SH-SY5Y (cell line): ENCODE data around the gene DCBLD1.

Experiments
- GATA2 ChIP-seq: IDR thresholded peaks from 2 replicates; pipeline ENCODE4 v1.6.1; 2011; ENCODE audit warnings: mild to moderate bottlenecking, low read depth, low read length
- GATA3 ChIP-seq: IDR thresholded peaks from 2 replicates; pipeline ENCODE4 v1.6.1; 2011; ENCODE audit warnings: low read depth, mild to moderate bottlenecking, low read length, moderate library complexity

The DCBLD1 gene

GRCh38 chr6:117482240-117483003, at the start of gene DCBLD1:
DCBLD1 (plus strand) TSS chr6:117482674; CDS start chr6:117482782, 108 bp downstream.
- TF ChIP-seq GATA2 (no peak), GATA3 (no peak)

DNA sequence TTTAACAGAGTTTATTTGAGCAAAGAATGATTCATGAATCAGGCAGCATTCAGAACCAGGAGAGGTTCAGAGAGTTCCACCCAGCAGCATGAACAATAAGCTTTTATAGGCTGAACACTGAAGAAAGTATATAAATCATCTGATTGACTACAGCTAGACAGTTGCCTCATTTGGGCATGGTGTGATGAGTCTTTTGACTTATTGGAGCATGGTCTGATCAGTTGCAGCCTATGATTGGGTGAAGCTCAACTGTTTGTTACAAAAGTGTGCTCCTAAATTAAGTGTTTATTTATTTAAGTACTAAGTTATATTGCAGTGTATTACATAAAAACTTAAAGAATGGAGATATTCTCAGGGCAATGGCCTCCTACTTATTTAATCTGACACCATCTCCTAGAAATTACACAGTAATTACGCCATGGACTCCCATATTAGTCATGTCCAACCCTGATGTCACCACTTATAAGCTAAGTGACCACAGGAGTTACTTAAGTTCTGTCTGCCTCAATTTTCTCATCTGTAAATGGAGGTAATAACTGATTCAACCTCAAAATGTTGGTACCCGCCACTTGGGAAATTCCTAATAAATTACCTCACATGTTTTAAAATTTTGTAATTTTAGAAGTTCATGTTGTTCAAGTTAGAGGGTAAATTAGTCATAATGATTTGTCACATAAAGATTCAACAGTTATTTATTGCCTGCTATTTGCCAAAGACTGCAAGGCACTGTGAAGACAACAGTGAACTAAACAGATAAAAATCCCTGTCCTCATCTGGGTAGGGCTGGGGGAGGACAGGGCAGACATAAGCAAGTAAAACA, 41.6 kb upstream of the DCBLD1 start:
- TF ChIP-seq GATA3 (no peak), GATA2 (no peak)

DNA sequence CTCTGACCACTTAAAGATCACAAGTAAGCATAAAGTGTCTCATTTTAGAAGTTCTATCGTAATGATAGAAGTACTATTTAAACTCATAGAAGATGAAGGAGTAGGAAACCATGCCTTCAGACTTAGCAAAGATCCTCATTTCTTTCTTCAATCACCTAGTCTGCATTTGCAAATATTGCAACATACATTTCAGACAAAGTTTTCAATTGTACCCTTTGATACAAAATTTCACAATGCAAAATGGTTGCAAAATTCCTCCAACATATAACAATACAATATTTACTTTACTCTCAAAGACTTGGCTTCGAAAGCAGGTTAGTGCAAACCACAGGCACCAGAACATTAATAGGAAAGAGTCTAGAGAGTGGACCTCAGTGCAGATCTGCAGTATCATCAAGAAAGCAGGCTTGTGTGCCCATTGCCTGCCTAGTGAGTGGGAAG, 40.6 kb upstream of the DCBLD1 start:
- TF ChIP-seq GATA2 = no peak
- TF ChIP-seq GATA3 = no peak

DNA sequence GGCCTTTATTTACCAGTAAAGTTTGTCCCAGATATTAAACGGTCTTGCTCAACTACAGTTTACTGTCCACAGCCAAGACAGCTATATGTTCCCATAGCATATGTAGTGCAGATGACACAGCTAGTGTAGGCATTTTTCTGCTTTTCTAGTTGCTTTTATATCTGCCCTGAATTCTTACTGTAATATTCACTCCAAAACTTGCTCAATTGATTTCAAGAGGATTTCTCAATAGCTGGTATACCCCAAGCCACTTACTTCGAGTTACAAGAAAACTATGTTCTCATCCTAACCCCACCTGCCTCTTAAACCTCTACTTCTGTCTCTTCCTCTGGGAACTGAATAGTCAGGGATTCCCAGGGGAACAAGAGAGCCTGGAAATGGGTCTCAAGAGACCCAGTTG, 37.9 kb upstream of the DCBLD1 start:
- TF ChIP-seq GATA2 (no peak), GATA3 (no peak)

- TF ChIP-seq GATA3 (no peak), GATA2 (no peak)
Observed at GRCh38 chr6:117446861-117447260, 35.6 kb upstream of the DCBLD1 start.

DNA sequence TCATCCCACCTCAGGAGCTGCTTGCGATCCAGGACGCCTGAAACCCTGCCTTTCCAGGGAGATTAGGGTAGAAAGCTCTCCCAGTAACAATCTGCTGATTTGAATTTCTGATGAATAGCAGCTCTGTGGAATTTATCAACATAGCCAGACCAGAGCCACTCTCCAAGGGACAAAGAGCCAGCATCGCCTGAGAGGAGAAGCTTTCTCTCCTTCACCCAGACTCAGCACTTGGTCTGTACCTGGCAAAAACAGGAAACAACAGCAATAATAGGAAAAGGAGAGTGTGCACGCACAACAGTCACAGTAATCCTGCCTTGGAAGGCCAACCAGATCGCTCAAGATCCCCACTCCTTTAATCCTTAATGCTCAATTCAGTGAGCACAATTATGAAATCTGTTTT, 34.5 kb upstream of the DCBLD1 start:
- TF ChIP-seq GATA3 = no peak
- no peak for TF ChIP-seq GATA2

- TF ChIP-seq GATA2 = no peak
- no peak for TF ChIP-seq GATA3
Observed at GRCh38 chr6:117448732-117449485, 33.6 kb upstream of the DCBLD1 start.

DNA sequence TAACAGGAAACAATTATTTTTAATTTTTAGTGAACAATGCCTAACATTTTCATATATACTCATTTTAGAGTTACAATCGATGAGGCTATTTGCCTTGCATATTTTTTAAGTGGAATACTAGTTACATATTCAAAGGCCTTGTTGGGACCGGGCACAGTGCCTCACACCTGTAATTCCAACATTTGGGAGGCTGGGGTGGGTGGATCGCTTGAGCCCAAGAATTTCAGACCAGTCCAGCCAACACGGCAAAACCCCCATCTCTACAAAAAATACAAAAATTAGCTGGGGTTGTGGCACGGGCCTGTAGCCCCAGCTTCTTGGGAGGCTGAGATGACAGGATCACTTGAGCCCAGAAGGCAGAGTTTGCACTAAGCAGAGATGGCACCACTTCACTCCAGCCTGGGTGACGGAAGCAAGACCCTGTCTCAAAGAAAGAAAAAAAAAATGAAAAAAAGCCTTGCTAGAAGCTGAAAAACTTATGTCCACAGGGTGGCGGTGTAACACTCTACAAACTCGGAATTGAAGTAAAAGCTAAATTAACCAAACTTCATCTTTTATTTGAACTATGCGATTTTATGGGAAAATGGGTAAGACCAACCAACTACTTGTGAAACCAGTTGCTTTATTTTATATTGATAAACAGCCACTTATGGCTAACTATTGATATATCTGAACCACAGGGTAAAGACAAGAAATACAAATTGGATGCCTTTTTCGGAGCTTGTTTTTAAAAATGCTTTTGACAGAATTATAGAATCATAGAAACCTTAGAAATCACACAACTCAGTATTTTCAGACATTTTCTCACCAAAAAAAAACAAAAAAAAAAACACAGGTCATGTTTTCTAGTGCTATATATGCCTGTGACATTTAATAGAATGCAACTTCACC, 32.7 kb upstream of the DCBLD1 start:
- TF ChIP-seq GATA2 (no peak), GATA3 (no peak)

DNA sequence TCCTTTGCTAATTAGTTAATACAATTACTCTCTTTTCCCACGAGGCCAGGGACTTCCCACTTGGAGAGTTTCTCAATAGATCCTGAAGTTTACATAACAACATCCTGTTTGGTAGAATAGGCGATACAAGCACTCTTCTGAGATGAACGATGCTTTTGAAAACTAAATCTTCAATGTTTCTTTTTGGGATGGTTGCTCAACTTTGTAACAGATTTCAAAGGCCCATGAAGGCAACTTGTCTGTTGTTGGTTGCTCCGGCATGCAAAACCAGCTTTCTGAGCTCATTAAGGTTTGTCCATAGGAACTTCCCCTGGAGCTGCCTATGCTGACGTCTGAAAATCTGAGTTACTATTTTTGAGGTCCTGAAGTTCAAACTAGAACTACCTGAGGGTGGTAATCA, 30.8 kb upstream of the DCBLD1 start:
- TF ChIP-seq GATA3 = no peak
- no peak for TF ChIP-seq GATA2

DNA sequence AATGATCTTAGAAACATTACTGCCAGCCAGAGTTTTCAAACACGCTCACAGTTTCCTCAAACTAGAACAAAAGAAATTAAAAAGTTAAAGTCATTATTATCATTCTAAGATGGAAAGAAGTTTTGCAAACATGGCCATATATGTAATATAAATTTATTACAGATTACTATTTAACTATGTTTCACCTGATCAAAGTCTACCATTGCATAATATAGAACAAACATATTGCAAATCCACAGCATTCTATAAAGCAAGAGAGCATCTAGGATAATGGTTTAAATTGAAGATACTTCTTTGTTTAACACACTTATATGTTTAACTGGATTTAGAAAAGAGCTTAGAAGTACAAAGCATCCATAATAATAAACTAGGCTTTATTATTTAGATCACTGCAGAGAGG, 26.2 kb upstream of the DCBLD1 start:
- TF ChIP-seq GATA2 (no peak), GATA3 (no peak)

DNA sequence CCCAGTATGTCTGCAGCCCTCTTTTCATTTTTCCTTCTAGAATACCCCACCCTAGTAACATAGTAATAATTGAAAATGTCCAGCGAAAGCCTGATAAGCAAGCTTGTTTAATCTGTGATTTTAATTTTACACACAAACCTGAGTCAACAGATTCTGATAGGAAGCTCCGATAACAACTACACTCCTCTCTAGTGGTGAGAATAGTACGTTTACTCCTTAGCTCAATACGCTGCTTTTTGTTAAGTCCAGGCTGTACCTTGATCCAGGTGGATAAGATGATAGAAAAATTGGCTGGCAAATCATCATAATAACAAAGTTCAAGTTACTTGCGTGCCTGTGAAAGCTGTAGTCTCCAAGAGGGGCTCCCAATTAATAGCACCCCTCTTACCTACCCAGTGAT, 25.5 kb upstream of the DCBLD1 start:
- TF ChIP-seq GATA3 (no peak), GATA2 (no peak)

GRCh38 chr6:117459204-117459944, 23.1 kb upstream of the DCBLD1 start:
- TF ChIP-seq GATA2 (no peak), GATA3 (no peak)

DNA sequence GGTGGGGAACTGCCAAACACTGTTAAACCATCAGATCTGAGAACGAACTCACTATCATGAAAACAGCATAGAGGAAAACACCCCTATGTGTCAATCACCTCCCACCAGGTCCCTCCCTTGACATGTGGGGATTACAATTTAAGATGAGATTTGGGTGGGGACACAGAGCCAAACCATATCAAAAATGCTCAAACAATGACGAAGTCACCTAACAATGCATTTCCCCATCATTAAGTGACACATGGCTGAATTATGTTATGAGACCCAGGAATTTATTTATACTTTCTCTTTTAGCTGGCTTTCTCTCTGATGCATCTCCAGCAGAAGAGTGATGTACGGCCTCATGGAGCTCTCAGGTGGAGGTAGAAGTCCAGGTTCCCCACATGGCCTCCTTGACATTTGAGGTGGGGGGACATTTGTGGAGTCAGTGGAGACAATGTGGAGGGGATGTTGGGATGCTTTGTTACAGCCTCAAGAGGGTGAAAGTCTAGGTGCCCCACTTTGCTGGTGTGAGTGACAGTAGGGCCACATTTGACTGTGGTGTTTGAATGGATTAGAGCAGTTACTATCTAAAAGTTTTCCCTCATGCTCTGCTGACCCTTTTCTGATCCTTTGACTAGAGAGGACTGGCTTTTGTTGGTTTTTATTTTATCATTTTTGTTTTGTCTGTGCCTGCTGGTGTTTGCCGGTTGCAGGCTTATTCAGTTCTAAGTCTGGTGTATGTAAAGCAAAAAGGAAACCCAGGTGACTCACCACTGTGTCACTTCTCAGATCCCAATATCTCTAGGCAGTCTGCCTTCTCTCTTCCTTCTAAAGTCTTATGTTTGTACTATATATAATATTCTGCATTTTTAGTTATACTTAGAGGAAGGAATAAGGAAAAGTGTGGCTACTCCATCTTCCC, 18.5 kb upstream of the DCBLD1 start:
- TF ChIP-seq GATA2 (no peak), GATA3 (no peak)
